GM13977 (cell line): ENCODE results near the gene DCTD.

Experiments used
- DNase-seq: peaks from one replicate; pipeline ENCODE4 v3.0.0; 2012; ENCODE audit warnings: low spot score
- CTCF ChIP-seq: IDR thresholded peaks from 2 replicates; pipeline ENCODE4 v1.5.1; 2012; ENCODE audit warnings: mild to moderate bottlenecking, control low read depth; ENCODE audit not compliant: insufficient read depth; ENCODE audit errors: extremely low read depth, missing control alignments
- in situ Hi-C: fragments of 300-500 bp; cut with MboI; formaldehyde crosslinking; loops from one replicate; pipeline ENCODE4 v1.12.0; 2022; ENCODE audit warnings: low sequenced_read_pairs, low pct_unique_long_range_greater_than_20kb, mixed read lengths, inconsistent platforms; ENCODE audit not compliant: unreplicated experiment

Gene DCTD

GRCh38 chr4:182883351-182883750 lies 33.8 kb downstream of the DCTD start:
- DNase-seq, result no peak
- in situ Hi-C loops, result no loop called here
- no peak for TF ChIP-seq CTCF

DNA sequence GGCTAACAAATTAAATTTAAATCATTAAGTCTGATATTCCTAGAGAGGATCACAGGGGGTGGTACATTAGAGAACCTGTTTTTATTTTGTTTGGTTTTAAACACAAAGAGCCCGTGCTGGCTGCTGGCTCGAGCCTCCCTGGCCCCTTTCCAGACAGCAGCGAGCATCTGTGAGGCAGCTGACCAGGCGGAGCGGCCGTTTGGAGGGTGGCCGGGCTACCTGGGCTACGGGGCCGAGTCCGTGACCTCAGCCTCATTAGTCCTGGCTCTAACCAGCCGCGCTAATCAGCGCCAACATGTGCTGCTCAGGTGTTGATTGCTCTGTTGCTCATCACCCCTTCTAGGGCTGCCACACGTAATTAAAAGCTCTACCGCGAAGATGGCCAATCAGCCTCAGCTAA lies 35.3 kb downstream of the DCTD start:
- no peak for DNase-seq
- no peak for TF ChIP-seq CTCF
- in situ Hi-C loops, result no loop called here

- no peak for TF ChIP-seq CTCF
- in situ Hi-C loops, result no loop called here
- no peak for DNase-seq
These were observed 36.5 kb downstream of the DCTD start for GRCh38 chr4:182880387-182881356.

DNA sequence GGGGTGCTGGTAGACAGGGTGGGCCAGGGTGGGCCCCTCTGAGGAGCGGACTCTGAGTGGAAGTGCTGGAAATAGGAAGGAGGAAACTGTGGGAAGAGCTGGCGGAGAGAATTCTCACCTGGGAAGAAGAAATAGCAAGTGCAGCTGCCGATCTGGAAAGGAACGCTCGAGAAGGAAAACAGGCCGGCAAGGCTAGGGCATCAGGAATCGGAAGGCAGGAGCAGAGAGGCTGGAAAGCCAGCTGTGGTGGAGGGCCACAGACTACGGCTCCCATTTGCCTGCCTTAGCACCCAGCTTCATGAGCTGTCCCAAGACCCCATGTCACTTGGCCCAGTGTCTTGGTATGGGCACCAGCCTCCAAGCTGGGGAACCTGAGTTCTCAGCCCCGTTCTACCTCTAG lies 37.3 kb downstream of the DCTD start:
- in situ Hi-C loops, result no loop called here
- TF ChIP-seq CTCF, result no peak

DNA sequence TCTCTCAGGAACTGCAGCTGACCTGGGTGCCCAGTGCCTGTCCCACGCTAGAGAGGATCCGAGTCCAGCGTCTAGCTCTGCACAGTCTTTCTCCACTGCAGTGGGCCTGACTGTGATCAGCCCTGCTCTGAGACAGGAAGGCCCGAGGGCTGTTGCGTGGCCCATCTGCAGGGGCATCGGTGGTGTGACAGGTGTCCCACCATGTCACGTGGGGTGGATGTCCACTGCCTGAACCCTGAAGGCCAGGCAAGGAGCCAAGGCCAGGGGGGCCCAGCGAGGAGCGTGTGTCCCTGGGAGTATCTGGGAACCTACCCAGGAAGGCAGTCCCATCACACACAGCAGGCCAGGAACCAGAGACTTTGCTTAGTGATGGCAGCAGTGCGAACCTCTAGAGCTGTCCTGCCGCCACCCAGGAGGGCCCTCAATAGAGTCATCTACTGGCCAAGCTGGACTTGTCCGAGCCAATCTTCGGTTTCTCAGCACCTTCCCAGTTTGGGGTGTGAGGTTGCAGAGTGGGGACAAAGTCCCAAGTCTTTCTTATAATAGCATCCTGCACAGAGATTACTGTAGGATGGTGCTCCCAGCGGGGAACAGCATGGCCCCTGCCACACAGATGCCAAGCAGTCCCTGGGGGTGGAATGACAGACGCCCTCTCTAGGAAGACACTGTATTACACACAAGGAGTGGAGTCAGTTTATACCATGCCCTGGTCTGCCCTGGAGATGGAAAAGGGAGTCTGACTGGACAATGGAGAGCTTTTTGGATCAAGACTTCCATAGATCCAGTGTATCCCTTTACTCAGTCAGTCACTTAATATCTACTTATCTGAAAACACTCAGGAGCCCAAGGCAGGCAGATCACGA lies 38.3 kb downstream of the DCTD start:
- TF ChIP-seq CTCF, result no peak
- in situ Hi-C loops, result no loop called here
- DNase-seq, result no peak

More for the DNA sequence above, 37.3 kb downstream of the DCTD start:
- no peak for DNase-seq

DNA sequence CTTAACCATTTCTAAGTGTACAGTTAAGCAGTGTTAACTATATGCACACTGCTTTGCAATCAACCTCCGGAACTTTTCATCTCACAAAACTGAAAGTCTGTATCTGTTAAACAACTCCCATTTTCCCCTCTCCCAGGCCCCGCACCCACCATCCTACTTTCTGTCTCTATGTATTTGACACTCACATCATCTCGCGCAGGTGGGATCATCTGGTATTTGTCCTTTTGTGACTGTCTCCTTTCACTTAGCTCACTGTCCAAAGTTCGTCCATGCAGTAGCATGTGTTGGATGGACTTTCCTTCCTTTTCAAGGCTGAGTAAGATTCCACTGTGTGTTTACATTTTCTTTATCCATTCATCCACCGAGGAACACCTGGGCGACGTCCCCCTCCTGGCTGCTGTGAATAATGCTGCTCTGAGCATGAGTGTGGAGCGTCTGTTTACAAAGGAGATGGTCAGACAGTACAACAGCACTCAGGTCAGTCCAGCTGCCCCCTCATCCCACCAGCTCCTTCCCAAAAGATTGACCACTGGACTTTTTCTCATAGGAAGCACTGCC lies 39.8 kb downstream of the DCTD start:
- in situ Hi-C loops, result no loop called here
- no peak for TF ChIP-seq CTCF
- DNase-seq, result no peak
